Superior temporal gyrus (tissue), 1 donor: ENCODE results near the gene SLC5A10.

ENCODE experiments used
- DNase-seq: peaks from one replicate; pipeline ENCODE4 v3.0.0-alpha.2; 2016; ENCODE audit errors: extremely low spot score

Gene SLC5A10

GRCh38 chr17:19003543-19004420 is 51.8 kb downstream of the SLC5A10 start:
- DNase-seq = no peak

- DNase-seq = no peak
These were observed 52.6 kb downstream of the SLC5A10 start, which contains the start of gene FAM83G for GRCh38 chr17:19004421-19005136. FAM83G (minus strand) TSS chr17:19004764; CDS start chr17:19004041, 723 bp downstream.

- no peak for DNase-seq
These were observed 53.3 kb downstream of the SLC5A10 start for GRCh38 chr17:19005137-19005773.

DNA sequence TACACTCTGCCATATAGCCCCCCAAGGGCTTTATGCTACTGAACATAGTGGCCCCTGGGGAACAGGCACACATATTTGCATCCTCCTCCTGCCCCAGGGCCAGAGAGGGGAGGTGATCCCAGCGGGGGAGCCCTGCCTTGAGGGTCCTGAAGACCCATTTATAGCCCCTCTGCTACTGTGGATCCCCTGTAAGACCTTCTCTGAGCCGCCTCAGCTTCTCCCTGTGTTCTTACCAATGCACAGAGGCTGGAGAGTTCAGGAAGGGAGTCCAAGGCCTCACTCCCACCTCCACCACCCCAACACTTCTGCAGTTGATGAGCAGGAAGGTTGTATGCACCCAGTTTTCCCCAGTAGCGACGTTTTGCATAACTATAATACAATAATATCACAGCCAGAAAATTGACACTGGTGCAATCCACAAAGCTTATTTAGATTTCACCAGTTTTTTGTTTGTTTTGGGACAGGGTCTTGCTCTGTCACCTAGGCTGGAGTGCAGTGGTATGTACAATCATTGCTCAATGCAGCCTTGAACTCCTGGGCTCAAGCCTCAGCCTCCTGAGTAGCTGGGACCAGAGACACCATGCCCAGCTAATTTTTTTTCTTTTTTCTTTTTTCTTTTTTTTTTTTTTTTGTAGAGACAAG is 53.9 kb downstream of the SLC5A10 start:
- DNase-seq = no peak

DNA sequence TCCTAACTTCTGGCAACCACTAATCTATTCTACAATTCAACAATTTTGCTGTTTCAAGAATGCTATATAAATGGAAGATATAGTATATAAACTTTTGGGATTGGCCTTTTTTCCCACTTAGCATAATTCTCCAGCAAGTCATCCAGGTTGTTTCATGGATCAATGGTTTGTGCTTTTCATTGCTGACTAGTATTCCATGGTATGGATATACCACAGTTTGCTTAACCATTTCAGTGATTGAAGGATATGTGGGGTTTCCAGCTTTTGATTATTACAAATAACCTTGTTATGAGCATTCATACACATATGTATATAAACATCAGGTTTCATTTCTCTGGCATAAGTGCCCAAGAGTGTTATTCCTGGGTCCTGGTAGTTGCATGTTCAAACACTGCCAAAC is 54.7 kb downstream of the SLC5A10 start:
- DNase-seq = no peak

GRCh38 chr17:19009970-19010369 is 58.0 kb downstream of the SLC5A10 start:
- DNase-seq = no peak

GRCh38 chr17:19010729-19011505 is 59.0 kb downstream of the SLC5A10 start:
- no peak for DNase-seq

GRCh38 chr17:19011581-19011980 is 59.6 kb downstream of the SLC5A10 start:
- no peak for DNase-seq

DNA sequence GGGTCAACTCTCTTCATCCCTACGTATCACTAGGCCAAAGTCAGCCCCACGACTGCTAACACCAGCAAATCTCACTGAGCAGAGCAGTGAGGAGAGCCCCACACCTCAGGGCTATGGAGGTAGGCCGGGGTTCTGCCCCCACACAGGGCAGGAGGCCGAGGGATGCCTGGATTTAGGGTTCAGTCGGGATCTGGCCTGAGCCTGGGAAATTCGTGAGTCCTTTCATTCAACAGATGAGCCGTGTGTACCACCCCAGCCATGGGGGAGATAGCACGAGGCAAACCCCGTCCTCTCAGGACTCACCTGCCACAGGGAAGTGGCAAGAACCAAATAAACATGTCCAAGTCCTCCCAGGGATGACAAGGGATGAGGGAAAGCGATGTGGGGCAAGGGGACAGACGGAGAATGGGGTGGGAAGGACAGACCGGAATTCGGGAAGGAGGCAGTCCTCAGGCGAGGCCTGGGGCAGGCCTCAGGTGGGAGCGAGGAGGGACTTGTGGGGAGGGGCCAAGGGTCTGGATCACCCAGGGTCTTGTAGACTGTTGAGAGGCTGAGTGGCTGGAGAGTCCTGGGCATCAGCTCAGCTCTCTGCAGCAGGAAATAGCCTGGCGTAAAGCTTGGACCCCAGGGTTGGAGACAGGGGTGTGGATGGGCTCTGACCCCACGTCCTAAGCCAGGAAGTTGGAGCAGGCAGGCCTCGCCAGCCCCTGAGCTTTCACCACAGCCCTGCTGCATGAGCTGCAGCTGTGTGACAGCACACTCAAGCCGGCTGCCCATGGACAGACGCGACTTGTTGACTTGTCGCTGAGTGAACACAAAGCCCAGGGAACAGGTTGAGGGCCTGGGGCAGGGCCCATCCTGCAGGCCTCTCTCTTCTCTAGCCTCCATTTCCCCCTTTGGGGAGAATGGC is 60.5 kb downstream of the SLC5A10 start:
- DNase-seq = no peak

DNA sequence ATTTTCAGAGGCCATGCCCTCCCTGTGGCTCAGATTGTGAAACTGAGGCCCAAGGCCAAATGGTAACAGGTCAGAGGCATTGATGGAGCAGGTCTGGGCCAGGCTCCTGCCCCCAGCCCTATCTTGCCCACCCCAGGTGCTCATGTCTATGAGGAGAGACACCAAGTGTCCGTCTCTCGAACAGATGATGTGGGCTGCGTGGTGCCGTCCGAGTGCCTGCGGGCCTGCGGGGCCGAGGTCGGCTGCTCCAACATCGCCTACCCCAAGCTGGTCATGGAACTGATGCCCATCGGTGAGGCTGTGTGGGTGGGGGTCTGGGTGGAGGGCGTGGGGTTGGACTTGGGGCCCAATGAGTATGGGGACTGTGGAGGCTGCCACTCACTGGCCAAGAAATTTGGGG is 61.3 kb downstream of the SLC5A10 start:
- DNase-seq = no peak

DNA sequence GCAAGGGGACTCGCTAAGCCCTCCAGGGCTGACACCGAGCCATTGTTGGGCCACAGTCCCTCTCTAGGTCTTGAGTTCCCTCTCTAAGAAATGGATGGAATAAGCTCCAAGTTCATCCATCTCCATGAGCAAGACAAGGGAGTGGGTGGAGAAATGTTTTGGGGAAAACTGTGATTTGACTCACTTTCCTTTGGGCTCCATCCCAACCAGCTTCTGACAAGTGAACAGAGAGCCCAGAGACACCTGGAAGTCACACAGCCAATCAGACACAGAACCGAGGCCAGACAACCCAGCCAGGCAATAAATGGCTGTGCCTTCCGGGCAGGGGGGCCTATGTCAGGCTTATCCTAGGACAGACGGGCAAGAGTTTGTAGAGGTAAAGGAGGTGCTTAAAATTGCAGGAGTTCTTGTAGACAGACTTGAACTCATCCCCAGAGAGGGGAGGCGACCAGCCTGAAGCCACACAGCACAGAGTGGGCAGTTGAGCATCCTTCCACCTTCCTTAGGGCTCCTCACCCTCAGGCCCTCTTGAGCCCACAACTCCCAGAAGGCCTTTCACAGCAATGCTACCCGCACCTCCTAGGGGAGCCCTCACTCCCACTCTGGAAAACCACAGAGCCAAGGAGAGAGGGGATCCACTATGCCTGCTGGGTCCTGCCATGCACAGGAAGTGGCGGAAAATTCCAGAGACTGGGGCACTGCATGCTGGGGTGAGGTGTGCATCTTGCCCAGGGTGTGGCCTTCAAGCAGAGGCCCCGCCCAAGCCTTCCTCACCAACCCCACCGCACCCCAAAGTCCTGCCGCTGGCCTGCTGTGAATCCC is 62.1 kb downstream of the SLC5A10 start:
- peak; percentile 16 for DNase-seq

DNA sequence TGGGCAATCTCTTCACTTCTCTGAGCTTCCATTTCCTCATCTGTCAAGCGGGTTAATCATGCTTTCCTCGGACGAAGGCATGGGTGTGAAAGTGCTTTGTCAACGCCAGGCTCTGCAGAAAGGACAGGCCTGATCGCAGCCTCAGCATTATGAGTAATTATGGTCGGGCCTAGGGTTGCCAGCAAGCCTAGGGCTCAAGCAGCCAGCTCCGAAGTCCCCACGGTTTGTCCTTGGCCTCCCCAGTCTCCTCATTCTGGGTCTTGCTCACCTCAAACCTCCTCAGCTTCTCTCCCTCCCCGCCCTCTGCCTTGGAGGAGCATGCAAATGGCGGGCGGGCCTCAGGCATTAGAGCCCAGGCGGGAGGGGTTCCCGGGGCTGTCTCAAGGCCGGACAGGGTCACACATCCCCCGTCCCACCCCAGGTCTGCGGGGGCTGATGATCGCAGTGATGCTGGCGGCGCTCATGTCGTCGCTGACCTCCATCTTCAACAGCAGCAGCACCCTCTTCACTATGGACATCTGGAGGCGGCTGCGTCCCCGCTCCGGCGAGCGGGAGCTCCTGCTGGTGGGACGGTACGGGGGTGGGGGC is 62.8 kb downstream of the SLC5A10 start:
- DNase-seq = no peak

- DNase-seq = no peak
These were observed 63.5 kb downstream of the SLC5A10 start for GRCh38 chr17:19015428-19015827.

DNA sequence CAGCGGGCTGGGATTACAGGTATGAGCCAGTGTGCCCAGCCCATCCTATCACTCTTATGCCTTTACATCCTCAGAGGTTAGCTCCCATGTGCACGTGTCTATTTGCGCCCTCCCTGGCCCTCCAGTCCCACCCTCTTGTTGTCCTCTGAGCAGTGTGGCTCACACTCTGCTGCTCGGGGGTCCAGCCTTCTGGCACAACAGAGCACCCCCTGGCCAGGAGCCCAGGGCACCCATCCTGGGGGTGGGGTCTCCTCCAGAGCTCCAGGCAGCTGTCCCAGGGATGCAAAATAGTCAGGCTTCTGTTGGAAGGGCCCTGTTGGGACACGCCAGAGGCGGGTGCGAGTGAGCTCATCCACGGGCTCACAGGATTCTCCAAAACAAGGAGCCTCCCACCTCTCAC is 64.3 kb downstream of the SLC5A10 start:
- no peak for DNase-seq

DNA sequence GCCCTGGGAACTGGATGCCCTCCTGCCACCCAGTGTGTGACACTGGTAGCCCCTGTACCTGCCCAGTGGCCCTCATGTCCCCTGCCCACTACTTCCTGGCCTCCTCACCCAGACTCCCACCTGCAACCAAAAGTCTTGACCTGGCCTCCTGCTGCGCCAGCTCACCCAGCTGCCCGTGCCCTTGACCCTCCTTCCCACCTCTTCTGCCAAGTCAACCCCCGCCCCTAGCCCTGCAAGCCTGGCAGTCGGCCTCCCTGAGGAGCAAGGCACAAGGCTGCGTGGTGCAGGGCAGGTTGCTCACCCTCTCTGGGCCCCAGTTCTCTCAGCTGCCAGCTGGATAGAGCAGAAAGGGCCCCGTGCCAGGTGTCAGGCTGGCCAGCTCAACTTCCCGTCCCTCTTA is 64.9 kb downstream of the SLC5A10 start:
- DNase-seq = no peak

- no peak for DNase-seq
These were observed 65.4 kb downstream of the SLC5A10 start for GRCh38 chr17:19017401-19017800.

- DNase-seq = no peak
These were observed 66.0 kb downstream of the SLC5A10 start for GRCh38 chr17:19017804-19018599.

DNA sequence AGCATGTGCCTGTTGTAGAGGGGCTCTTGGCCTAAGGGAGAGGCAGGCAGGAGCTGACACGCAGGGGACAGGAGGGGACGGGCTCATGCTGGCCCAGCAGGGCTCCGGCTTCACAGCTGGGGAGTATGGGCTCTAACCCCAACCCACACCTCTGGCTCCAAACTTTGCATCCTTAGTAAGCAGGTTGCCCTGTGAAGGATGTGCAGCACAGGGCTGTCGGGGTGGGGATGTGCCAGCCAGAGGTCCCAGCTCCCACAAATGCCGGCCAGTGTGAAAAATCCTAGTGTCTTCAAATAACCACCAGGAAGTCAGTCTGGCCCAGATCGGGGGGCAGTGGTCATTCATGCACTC is 66.6 kb downstream of the SLC5A10 start:
- DNase-seq = no peak
